M059J (cell line): ENCODE results near the gene METTL6. TPM values are rescaled to one million over a fixed set of nuclear protein-coding genes. Genes with fewer than 3 reads are reported as not detected.
"Not testable (repeated sequence)": the region's sequence is repeated elsewhere in the genome, so short reads cannot be mapped to it uniquely, and the experiment has no call there.

ENCODE experiments used
- DNase-seq: peaks from one replicate; pipeline ENCODE4 v3.0.0-alpha.2; 2012; ENCODE audit warnings: low read depth
- total RNA-seq: library from RNA; depleted of rRNA; stranded (reverse); fragments of >200 nt; shearing (Covaris generic); gene quantifications from 2 replicates; pipeline ENCODE4 v1.2.3, GENCODE V29; 2014; rRNA removed

The METTL6 gene
- total RNA-seq = 11.4 and 21.6 TPM in 2 replicates

- peak; percentile 78 for DNase-seq
Observed at GRCh38 chr3:15427182-15427880, at the start of gene METTL6, which contains the start of gene EAF1. Gene METTL6, minus strand, starts transcription at chr3:15427544. Its CDS starts 1,033 bp downstream, at chr3:15426511. Gene EAF1, plus strand, starts transcription at chr3:15427598. Its CDS starts 182 bp downstream, at chr3:15427780.

GRCh38 chr3:15476378-15476777, 49.0 kb upstream of the METTL6 start:
- no peak for DNase-seq

GRCh38 chr3:15475161-15475560, 47.8 kb upstream of the METTL6 start:
- no peak for DNase-seq

- DNase-seq = no peak
Observed at GRCh38 chr3:15471861-15472260, 44.5 kb upstream of the METTL6 start.

- DNase-seq = no peak
Observed at GRCh38 chr3:15470849-15471248, 43.5 kb upstream of the METTL6 start.

GRCh38 chr3:15470261-15470660, 42.9 kb upstream of the METTL6 start:
- no peak for DNase-seq

- DNase-seq = no peak
Observed at GRCh38 chr3:15467227-15468181, 40.2 kb upstream of the METTL6 start.

GRCh38 chr3:15465876-15466585, 38.7 kb upstream of the METTL6 start:
- no peak for DNase-seq

- no peak for DNase-seq
Observed at GRCh38 chr3:15462451-15462850, 35.1 kb upstream of the METTL6 start.

- DNase-seq = peak; percentile 8
Observed at GRCh38 chr3:15460891-15461531, 33.7 kb upstream of the METTL6 start.

GRCh38 chr3:15458212-15458780, 31.0 kb upstream of the METTL6 start:
- no peak for DNase-seq

- not testable (repeated sequence) for DNase-seq
Observed at GRCh38 chr3:15456915-15457314, 29.6 kb upstream of the METTL6 start.

GRCh38 chr3:15456321-15456720, 29.0 kb upstream of the METTL6 start:
- no peak for DNase-seq

GRCh38 chr3:15455756-15456155, 28.4 kb upstream of the METTL6 start:
- DNase-seq = no peak

- no peak for DNase-seq
Observed at GRCh38 chr3:15454965-15455364, 27.6 kb upstream of the METTL6 start.

GRCh38 chr3:15453991-15454625, 26.8 kb upstream of the METTL6 start:
- no peak for DNase-seq

GRCh38 chr3:15453501-15453900, 26.2 kb upstream of the METTL6 start:
- no peak for DNase-seq

- no peak for DNase-seq
Observed at GRCh38 chr3:15452961-15453360, 25.6 kb upstream of the METTL6 start.

GRCh38 chr3:15452156-15452555, 24.8 kb upstream of the METTL6 start:
- DNase-seq = no peak

GRCh38 chr3:15451216-15452113, 24.1 kb upstream of the METTL6 start:
- DNase-seq = no peak
